ENCODE results near the gene RASSF3. TPM values are rescaled to one million over a fixed set of nuclear protein-coding genes. Genes with fewer than 3 reads are reported as not detected.

The RASSF3 gene
- total and polyA plus RNA-seq, 2 of the 13 experiments (the other 11 are each of a cell fraction or from before 2014, with no cell fraction given), result 15.5 to 16.0 TPM

DNA sequence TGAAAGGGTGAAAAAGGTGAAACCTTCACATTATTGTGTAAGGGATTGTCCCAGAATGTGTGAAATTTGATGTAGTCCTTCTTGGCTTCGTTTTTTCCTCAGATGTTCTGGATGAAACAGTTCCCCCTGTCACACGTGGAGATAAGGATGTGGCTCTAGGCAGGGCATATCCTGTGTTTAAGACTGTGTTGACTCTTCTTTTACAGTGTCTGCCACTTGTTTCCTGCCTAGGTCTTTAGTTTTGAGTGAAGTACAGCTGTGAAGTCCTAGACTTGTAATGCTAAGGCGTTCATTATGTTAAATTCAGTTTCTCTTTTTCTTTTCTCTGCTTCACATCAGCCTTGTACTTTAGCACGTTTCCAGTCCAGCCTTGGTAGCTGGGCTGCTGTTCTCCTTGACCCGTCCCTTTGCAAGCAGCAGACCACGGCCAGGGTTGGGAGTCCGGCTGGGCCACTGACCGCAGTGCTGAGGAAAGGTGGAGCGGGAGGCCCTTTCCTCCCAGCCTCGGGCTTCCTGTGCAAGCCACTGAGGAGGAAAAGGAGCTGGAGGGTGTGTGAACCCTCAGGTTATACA lies 59.1 kb downstream of the RASSF3 start (continued):
- TF ChIP-seq JDP2 (CRISPR knock-in tag; IDR thresholded peaks at IDR 0.05; ENCODE audit: borderline replicate concordance), result no peak
- peak; percentile 82 for TF ChIP-seq HDAC2 (CRISPR knock-in tag; IDR thresholded peaks at IDR 0.05)
- TF ChIP-seq FOXA1 (IDR thresholded peaks at IDR 0.05), result no peak
- TF ChIP-seq FOXA1 (CRISPR knock-in tag; IDR thresholded peaks at IDR 0.05), result peak; percentile 53; the same call in 1 of the 2 replicates
- 0 out of 2 replicates have a peak, but pooled peaks have one; percentile 62 for TF ChIP-seq ZNF556 (CRISPR knock-in tag; IDR thresholded peaks at IDR 0.05; ENCODE audit: borderline replicate concordance)
- no peak for TF ChIP-seq MTA3 (CRISPR knock-in tag; IDR thresholded peaks at IDR 0.05)
- TF ChIP-seq, protein P1, sequence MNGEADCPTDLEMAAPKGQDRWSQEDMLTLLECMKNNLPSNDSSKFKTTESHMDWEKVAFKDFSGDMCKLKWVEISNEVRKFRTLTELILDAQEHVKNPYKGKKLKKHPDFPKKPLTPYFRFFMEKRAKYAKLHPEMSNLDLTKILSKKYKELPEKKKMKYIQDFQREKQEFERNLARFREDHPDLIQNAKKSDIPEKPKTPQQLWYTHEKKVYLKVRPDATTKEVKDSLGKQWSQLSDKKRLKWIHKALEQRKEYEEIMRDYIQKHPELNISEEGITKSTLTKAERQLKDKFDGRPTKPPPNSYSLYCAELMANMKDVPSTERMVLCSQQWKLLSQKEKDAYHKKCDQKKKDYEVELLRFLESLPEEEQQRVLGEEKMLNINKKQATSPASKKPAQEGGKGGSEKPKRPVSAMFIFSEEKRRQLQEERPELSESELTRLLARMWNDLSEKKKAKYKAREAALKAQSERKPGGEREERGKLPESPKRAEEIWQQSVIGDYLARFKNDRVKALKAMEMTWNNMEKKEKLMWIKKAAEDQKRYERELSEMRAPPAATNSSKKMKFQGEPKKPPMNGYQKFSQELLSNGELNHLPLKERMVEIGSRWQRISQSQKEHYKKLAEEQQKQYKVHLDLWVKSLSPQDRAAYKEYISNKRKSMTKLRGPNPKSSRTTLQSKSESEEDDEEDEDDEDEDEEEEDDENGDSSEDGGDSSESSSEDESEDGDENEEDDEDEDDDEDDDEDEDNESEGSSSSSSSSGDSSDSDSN (CRISPR knock-in tag; IDR thresholded peaks at IDR 0.05), result peak; percentile 83
- no peak for TF ChIP-seq IKZF1 (IDR thresholded peaks at IDR 0.05)
- TF ChIP-seq, protein P2, sequence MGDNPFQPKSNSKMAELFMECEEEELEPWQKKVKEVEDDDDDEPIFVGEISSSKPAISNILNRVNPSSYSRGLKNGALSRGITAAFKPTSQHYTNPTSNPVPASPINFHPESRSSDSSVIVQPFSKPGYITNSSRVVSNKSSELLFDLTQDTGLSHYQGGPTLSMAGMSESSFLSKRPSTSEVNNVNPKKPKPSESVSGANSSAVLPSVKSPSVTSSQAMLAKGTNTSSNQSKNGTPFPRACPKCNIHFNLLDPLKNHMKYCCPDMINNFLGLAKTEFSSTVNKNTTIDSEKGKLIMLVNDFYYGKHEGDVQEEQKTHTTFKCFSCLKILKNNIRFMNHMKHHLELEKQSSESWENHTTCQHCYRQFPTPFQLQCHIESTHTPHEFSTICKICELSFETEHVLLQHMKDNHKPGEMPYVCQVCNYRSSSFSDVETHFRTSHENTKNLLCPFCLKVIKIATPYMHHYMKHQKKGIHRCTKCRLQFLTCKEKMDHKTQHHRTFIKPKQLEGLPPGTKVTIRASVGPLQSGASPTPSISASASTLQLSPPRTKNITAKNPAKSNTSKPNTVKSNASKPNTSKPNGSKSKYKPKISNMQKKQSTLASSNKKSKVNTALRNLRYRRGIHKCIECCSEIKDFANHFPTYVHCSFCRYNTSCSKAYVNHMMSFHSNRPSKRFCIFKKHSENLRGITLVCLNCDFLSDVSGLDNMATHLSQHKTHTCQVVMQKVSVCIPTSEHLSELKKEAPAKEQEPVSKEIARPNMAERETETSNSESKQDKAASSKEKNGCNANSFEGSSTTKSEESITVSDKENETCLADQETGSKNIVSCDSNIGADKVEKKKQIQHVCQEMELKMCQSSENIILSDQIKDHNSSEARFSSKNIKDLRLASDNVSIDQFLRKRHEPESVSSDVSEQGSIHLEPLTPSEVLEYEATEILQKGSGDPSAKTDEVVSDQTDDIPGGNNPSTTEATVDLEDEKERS (CRISPR knock-in tag; IDR thresholded peaks at IDR 0.05), result peak; percentile 34; the same call in 1 of the 2 replicates
- peak; percentile 43; the same call in 1 of the 2 replicates for TF ChIP-seq ZNF605 (CRISPR knock-in tag; IDR thresholded peaks at IDR 0.05)
- TF ChIP-seq NR2F6 (IDR thresholded peaks at IDR 0.05), result no peak; the same call in none of the 2 replicates
- peak; percentile 45; the same call in 1 of the 2 replicates for TF ChIP-seq NR2F6 (CRISPR knock-in tag; IDR thresholded peaks at IDR 0.05)
- TF ChIP-seq HOXA7 (CRISPR knock-in tag; IDR thresholded peaks at IDR 0.05), result no peak
- peak; percentile 44; the same call in 1 of the 2 replicates for TF ChIP-seq RXRA (CRISPR knock-in tag; IDR thresholded peaks at IDR 0.05)
- TF ChIP-seq ZNF790 (CRISPR knock-in tag; IDR thresholded peaks at IDR 0.05; ENCODE audit: borderline replicate concordance), result no peak
- TF ChIP-seq CEBPG (CRISPR knock-in tag; IDR thresholded peaks at IDR 0.05), result 0 out of 2 replicates have a peak, but pooled peaks have one; percentile 9
- TF ChIP-seq HOXA3 (CRISPR knock-in tag; IDR thresholded peaks at IDR 0.05), result peak; percentile 27; the same call in 1 of the 2 replicates
- peak; percentile 57 for TF ChIP-seq SAP130 (CRISPR knock-in tag; IDR thresholded peaks at IDR 0.05; ENCODE audit: low read depth)
- peak; percentile 63 for TF ChIP-seq GATAD2A (CRISPR knock-in tag; IDR thresholded peaks at IDR 0.05)
- TF ChIP-seq, protein P3, sequence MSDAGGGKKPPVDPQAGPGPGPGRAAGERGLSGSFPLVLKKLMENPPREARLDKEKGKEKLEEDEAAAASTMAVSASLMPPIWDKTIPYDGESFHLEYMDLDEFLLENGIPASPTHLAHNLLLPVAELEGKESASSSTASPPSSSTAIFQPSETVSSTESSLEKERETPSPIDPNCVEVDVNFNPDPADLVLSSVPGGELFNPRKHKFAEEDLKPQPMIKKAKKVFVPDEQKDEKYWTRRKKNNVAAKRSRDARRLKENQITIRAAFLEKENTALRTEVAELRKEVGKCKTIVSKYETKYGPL (CRISPR knock-in tag; IDR thresholded peaks at IDR 0.05), result no peak
- no peak for TF ChIP-seq ZNF234 (CRISPR knock-in tag; conservative IDR thresholded peaks at IDR 0.05)
- peak; percentile 21; the same call in 1 of the 2 replicates for TF ChIP-seq ERF (CRISPR knock-in tag; IDR thresholded peaks at IDR 0.05)
- TF ChIP-seq ZNF788 (CRISPR knock-in tag; IDR thresholded peaks at IDR 0.05; ENCODE audit: borderline replicate concordance), result peak; percentile 27; the same call in 1 of the 2 replicates
- TF ChIP-seq ZNF264 (CRISPR knock-in tag; IDR thresholded peaks at IDR 0.05), result no peak
- TF ChIP-seq U2AF2 (IDR thresholded peaks at IDR 0.05; ENCODE audit: low read depth, low read length), result no peak
- TF ChIP-seq, protein P4, sequence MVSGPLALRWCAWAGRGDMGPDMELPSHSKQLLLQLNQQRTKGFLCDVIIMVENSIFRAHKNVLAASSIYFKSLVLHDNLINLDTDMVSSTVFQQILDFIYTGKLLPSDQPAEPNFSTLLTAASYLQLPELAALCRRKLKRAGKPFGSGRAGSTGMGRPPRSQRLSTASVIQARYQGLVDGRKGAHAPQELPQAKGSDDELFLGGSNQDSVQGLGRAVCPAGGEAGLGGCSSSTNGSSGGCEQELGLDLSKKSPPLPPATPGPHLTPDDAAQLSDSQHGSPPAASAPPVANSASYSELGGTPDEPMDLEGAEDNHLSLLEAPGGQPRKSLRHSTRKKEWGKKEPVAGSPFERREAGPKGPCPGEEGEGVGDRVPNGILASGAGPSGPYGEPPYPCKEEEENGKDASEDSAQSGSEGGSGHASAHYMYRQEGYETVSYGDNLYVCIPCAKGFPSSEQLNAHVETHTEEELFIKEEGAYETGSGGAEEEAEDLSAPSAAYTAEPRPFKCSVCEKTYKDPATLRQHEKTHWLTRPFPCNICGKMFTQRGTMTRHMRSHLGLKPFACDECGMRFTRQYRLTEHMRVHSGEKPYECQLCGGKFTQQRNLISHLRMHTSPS (CRISPR knock-in tag; IDR thresholded peaks at IDR 0.05; ENCODE audit: low read depth), result no peak

All from HepG2 (cell line).